COLO668 (cell line): Measurements from ENCODE around the gene GRAMD2B.
"Not testable (repeated sequence)": the region's sequence is repeated elsewhere in the genome, so short reads cannot be mapped to it uniquely, and the experiment has no call there.

Experiments used
- DNase-seq: peaks from one replicate; lab custom pipeline; 2025; ENCODE audit not compliant: unreplicated experiment; lab: John Stamatoyannopoulos, UW

GRAMD2B gene

DNA sequence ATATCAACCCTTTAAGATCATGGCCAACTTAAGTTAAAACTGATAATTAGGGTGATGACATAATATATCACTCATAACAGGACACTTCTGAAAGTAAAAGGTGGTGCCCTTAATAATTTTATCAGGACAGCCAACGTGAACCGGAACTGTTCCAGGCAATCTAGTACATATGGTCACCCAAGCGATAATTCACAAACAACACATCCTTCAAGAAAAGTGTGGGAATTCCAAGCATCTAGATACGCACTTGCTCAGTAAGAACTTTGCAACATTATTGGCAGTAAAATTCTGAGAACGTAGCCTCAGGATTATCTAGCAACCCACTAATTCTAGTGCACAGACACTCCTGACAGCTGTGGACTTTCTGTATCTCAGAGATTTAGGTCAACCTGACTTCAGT, 86.1 kb downstream of the GRAMD2B start:
- DNase-seq = no peak

GRCh38 chr5:126511961-126512360, 88.8 kb downstream of the GRAMD2B start:
- DNase-seq = no peak

DNA sequence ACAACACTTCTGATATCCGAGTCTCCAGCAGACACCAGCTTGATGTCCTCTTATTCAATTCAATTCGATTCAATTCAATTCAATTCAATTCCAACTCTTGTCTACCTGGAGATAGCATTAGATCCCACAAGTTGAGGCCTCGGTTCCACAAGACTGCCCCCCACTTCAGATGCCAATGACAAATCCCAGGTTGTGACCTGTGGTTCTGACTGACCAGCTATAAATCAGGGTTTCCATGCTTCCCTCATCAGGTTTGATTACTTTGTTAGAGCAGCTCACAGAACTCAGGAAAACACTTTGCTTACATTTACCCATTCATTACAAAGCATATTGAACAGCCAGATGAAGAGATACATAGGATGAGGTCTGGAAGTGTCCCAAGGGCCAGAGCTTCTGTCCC, 89.2 kb downstream of the GRAMD2B start:
- no peak for DNase-seq

DNA sequence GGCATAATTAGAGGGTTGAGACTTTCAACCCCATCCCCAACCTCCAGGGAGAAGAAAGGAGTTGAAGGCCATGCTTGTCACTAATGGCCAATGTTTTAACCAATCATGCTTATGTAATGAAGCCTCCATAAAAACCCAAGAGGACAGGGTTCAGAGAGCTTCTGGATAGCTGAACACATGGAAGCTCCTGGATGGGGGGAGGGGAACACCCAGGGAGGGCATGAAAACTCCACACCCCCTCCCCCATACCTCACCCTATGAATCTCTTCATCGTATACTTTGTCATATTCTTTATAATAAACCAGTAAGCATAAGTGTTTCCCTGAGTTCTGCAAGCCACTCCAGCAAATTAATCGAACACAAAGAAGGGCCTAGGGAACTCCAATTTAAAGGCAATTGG, 90.1 kb downstream of the GRAMD2B start:
- DNase-seq = no peak

GRCh38 chr5:126513703-126514102, 90.5 kb downstream of the GRAMD2B start:
- no peak for DNase-seq

GRCh38 chr5:126514131-126514557, 90.9 kb downstream of the GRAMD2B start:
- DNase-seq = no peak

DNA sequence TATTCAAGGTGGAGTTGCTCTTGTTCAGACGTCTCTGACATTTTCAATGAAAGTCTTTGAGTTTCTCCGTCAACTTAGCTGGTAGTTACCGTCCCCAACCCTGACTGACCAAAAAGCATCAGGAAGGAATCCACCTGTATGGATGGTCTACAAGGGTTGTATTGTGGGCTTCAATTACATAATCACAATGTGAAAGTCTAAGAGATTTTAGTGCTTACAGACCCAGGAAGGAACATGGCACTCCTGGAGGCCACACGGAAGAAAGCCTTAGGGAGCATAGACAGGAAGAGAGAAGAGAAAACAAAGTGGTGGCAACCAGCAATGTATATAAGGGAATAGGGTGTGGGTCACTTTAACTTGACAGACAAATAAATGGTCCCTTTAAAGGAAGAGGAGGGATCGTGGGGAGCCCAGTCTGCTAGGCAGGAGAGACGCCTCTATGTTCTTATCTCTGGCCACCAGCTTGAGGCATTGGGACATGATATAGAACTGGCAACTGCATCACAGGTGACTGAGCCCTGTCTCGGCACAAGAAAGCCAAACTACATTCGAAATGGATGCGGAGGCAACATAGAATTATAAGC, 91.4 kb downstream of the GRAMD2B start:
- no peak for DNase-seq

DNA sequence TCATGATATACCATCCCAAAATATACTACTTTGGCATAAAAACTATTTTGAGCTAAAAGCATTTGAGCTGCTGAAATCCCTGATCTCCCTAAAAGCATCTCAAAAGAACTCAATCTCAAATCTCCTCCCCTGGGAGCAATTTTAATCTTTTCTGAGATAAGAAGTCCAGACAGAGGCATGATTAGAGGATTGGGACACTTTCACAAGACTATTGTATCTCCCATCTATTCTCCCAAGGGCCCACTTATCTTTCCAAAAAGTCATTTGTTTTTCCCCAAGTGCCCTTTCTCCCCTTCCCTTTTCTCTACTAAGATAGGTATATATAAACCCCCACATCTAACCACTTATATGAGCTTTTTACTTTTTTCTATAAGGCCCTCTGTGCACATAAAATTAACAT, 92.1 kb downstream of the GRAMD2B start:
- no peak for DNase-seq

GRCh38 chr5:126516133-126516532, 92.9 kb downstream of the GRAMD2B start:
- peak; percentile 31 for DNase-seq

- DNase-seq = no peak
These were observed 93.6 kb downstream of the GRAMD2B start for GRCh38 chr5:126516852-126517251.

DNA sequence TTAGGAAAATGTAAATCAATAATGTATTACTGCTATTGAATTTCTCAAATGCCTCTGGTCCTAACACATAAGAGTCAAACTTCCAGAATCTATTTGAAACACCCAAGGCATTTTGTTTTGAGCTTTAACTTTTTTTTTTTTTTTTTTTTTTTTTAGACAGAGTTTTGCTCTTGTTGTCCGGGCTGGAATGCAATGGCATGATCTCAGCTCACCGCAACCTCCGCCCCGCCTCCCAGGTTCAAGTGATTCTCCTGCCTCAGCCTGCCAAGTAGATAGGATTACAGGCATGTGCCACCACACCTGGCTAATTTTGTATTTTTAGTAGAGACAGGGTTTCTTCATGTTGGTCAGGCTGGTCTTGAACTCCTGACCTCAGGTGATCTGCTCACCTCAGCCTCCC, 96.0 kb downstream of the GRAMD2B start:
- DNase-seq = not testable (repeated sequence)

GRCh38 chr5:126519637-126520592, 96.7 kb downstream of the GRAMD2B start:
- no peak for DNase-seq

- no peak for DNase-seq
These were observed 97.4 kb downstream of the GRAMD2B start for GRCh38 chr5:126520593-126520953.

DNA sequence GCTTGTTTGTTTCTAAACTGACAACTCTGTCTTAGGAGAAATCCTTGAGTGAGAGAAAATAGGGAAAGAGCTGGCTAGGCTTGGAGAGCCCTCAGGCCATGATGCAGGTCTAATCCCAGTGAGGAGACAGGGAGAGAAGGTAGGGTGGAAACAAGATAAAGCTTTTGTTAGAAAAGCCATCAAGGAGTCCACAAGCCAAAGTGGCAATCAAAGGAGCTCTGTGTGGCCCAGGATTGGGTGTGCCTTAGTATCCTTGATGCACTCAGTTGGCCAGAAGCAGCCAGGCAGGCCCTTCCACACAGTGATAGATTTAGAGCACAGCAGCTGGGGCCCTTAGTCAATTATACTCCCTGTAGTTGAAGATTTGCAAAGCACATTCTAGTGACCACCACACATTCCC, 97.9 kb downstream of the GRAMD2B start:
- no peak for DNase-seq

DNA sequence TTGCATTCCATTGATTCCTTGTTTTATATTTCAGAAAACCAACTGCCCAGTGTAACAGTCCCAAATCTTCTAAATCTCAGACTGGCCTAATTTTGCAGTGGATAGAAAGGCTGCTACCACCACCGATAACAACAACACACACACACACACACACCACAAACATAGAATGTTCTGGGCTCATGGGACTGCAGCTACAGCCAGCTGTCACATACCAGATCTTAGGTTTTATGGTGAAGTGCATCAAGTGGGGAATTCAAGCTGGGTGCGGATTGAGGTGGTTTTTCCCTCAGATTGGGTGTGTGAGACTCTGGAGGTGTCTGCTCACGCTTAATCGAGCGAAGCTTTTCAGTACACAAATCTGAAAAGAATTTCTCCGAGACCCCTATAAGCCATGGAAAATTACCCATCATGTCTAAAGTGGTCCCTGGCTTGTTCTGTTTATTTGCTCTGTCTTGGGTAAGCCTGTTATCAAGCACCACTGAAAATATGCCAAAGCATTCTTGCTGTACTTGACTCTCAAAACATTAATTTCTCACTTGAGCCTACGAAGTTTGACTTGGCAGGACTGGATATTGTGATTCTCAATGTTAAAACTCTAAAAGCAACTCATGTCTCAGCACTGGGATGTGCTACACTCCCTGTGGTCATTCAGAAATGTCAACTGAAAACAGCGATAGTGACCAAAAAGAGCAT, 100.8 kb downstream of the GRAMD2B start:
- no peak for DNase-seq

DNA sequence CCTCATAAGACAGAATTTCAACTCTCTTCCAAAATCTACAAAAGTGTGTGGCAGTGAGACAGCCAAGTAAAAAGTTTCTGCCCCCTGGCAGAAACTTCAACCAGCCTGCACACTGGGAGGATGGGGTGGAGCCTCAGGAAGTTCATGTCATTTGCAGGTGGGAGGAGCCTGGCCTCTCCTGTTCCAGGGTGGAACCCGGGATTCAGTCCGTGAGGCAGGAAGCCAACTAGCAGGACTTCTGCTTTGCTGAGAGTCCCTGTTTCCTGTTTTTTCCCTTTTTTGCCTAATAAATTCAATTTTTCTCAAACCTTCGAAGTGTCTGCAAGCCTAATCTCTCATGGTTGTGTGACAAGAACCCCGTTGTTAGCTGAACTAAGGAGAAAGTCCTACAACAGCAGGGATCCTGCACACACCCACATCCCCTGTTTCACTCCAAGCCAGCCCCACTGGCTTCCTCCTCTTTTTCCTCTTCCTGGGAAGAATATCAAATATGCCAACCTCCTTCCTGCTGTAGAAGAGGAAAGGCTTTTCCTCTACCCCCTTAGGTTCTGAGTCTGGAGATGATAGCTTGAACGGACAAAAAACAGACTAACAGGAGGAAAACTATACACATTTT, 102.5 kb downstream of the GRAMD2B start:
- no peak for DNase-seq

- DNase-seq = no peak
These were observed 103.3 kb downstream of the GRAMD2B start for GRCh38 chr5:126526493-126526892.

- no peak for DNase-seq
These were observed 103.9 kb downstream of the GRAMD2B start for GRCh38 chr5:126527158-126527557.

GRCh38 chr5:126527892-126528291, 104.7 kb downstream of the GRAMD2B start:
- no peak for DNase-seq

- DNase-seq = no peak
These were observed 108.4 kb downstream of the GRAMD2B start for GRCh38 chr5:126531543-126532120.

GRCh38 chr5:126534553-126534952, 111.3 kb downstream of the GRAMD2B start:
- DNase-seq = no peak
